ENCODE measurements around the gene CSNK1G1. TPM values are rescaled to one million over a fixed set of nuclear protein-coding genes. Genes with fewer than 3 reads are reported as not detected.
"Not testable (repeated sequence)": the region's sequence is repeated elsewhere in the genome, so short reads cannot be mapped to it uniquely, and the experiment has no call there.

Gene CSNK1G1
- total and polyA plus RNA-seq, 3 donors from 2014 or later: 32.7 to 77.5 (median 59.6) TPM

GRCh38 chr15:64279131-64279530 is 76.8 kb downstream of the CSNK1G1 start:
- Histone ChIP-seq H3K4me3 (no peak overlapping the region), H3K27ac (no peak overlapping the region), H3K4me1 (peaks cover 5% of the 10 kb centered on the region), H3K27me3 (no peaks in the 10 kb centered on the region), H3K36me3 (ENCODE audit: low read depth, missing control alignments) (no peaks in the 10 kb centered on the region), H3K9me3 (no peaks in the 10 kb centered on the region)
- no peak for DNase-seq
- intact Hi-C loops (cut with DNase I; ENCODE audit: low total_unique reads): no loop called here
- TF ChIP-seq CTCF (IDR thresholded peaks at IDR 0.05) (no peak), POLR2A (IDR thresholded peaks at IDR 0.05) (no peak)
- 93 to 94% methylated on average over 4 of the region's 4 CpGs for WGBS, 2 donors

DNA sequence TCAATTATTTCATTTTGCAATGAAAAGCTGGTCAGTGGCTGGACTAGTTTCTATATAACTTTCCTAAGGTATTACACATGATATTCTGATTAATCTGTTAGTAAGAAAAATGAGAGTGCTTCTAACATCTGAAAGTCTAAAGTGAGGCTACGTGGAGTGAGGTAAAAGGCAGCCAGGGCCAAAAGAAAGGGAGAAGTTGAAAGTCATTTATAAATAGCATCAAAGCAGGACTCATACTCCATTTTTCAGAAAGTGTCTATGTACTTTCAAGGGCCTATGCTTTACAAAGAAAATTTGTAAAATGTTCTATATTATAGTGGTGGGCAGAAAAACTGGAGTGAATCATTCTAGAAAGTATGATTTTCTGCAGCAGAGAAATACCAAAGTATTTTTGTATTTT is 80.0 kb downstream of the CSNK1G1 start:
- TF ChIP-seq POLR2A (IDR thresholded peaks at IDR 0.05) (no peak), CTCF (IDR thresholded peaks at IDR 0.05) (no peak)
- Histone ChIP-seq H3K4me3 (no peak overlapping the region), H3K9me3 (no peaks in the 10 kb centered on the region), H3K4me1 (peaks cover 6% of the 10 kb centered on the region), H3K27ac (no peak overlapping the region), H3K27me3 (no peaks in the 10 kb centered on the region), H3K36me3 (ENCODE audit: low read depth, missing control alignments) (no peaks in the 10 kb centered on the region)
- WGBS, 2 donors: 83 to 86% methylated on average over 1 of the region's 1 CpG
- no peak for DNase-seq
- intact Hi-C loops (cut with DNase I; ENCODE audit: low total_unique reads): no loop called here

DNA sequence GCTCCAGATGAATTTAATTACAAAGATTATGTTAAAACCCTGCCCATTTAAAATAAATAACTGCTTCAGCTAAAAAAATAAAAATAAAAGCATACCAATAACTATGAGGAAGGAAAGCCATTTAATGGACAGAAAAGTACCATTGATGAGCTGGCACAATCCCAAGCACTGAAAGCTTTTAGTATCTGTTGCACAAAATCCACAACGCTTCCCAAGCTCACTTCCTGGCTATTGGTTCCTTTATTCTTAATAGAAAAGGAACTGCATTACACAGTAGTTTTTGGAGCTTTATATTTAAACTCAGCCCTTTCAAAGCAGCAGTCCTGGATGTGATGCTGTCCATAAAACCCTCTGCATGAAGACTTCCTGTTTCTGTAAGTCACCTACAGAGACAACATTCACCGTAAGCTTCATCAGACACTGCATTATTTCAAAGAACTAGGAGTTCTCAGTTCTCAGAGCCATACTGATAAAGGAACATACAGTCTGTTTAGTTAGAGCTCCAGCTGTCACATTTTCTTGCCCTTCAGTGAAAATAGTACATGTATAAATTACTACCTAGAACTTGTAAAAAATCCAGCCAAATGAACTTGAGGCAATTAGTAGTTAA is 81.5 kb downstream of the CSNK1G1 start:
- WGBS, 2 donors: 43 to 45% methylated on average over 2 of the region's 2 CpGs
- Histone ChIP-seq H3K27ac (no peak overlapping the region), H3K4me1 (peaks cover 6% of the 10 kb centered on the region), H3K27me3 (no peaks in the 10 kb centered on the region), H3K4me3 (no peak overlapping the region), H3K36me3 (ENCODE audit: low read depth, missing control alignments) (no peaks in the 10 kb centered on the region), H3K9me3 (no peaks in the 10 kb centered on the region)
- TF ChIP-seq CTCF (IDR thresholded peaks at IDR 0.05) (no peak), POLR2A (IDR thresholded peaks at IDR 0.05) (no peak)
- intact Hi-C loops (cut with DNase I; ENCODE audit: low total_unique reads): no loop called here
- no peak for DNase-seq

DNA sequence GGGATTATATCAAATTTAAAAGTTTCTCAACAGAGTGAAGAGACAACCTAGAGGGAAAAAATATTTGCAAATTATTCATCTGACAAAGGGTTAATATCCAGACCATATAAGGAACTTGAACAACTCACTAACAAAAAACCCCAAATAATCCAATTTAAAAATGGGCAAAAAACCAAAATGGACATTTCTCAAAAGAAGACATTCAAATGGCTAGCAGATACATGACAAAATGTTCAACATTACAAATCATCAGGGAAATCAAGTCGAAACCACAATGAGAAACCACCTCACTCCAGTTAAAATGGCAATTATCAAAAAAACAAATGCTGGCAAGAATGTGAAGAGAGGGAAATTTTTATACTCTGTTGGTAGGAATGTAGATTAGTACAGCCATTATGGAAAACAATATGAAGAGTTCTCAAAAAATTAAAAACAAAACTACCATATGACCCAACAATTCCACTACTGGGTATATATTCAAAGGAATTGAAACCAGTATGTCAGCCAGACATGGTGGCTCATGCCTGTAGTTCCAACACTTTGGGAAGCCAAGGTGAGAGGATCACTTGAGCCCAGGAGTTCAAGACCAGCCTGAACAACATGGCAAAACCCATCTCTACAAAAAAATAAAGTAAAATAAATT is 88.5 kb downstream of the CSNK1G1 start:
- intact Hi-C loops (cut with DNase I; ENCODE audit: low total_unique reads): no loop called here
- WGBS, 2 donors: 90 to 100% methylated on average over 1 of the region's 1 CpG
- Histone ChIP-seq H3K4me3 (no peak overlapping the region), H3K36me3 (ENCODE audit: low read depth, missing control alignments) (no peaks in the 10 kb centered on the region), H3K27ac (no peak overlapping the region), H3K27me3 (no peaks in the 10 kb centered on the region), H3K4me1 (no peaks in the 10 kb centered on the region), H3K9me3 (no peaks in the 10 kb centered on the region)
- DNase-seq: no peak
- TF ChIP-seq POLR2A (IDR thresholded peaks at IDR 0.05) (no peak), CTCF (IDR thresholded peaks at IDR 0.05) (no peak)

- intact Hi-C loops (cut with DNase I; ENCODE audit: low total_unique reads): not testable (repeated sequence)
- WGBS, 2 donors: 56 to 58% methylated on average over 1 of the region's 1 CpG
Observed at GRCh38 chr15:64265188-64265587, 90.8 kb downstream of the CSNK1G1 start.

More at GRCh38 chr15:64265188-64265587, 90.8 kb downstream of the CSNK1G1 start:
- H3K36me3 ChIP-seq (ENCODE audit: low read depth, missing control alignments); H3K27ac ChIP-seq; H3K4me3 ChIP-seq; H3K9me3 ChIP-seq; DNase-seq; H3K4me1 ChIP-seq; H3K27me3 ChIP-seq: not testable (repeated sequence)
